KMS-11 (cell line): Measurements from ENCODE around the gene WFIKKN1.
A peak's percentile ranks its signal among the peaks of the same experiment; 100 is the strongest.

Source experiments
- H2AFZ ChIP-seq: fragments of 200-600 bp; sonication (generic); 2 replicates; pipeline ENCODE4 v1.6.1; 2016; ENCODE audit warnings: antibody characterized with exemption, mixed run types, low read depth
- H3K27ac ChIP-seq: fragments of 200-600 bp; sonication (generic); 2 replicates; pipeline ENCODE4 v1.6.1; 2016; ENCODE audit warnings: mild to moderate bottlenecking, mixed run types
- H3K27me3 ChIP-seq: fragments of 200-600 bp; sonication (generic); 2 replicates; pipeline ENCODE4 v1.6.1; 2017; ENCODE audit warnings: mild to moderate bottlenecking, low read depth, mixed run types, moderate library complexity; ENCODE audit not compliant: insufficient read depth
- H3K36me3 ChIP-seq: fragments of 200-600 bp; sonication (generic); 2 replicates; pipeline ENCODE4 v1.6.1; 2017; ENCODE audit warnings: mild to moderate bottlenecking, mixed run types; ENCODE audit not compliant: insufficient read depth
- H3K4me1 ChIP-seq: fragments of 200-600 bp; sonication (generic); 2 replicates; pipeline ENCODE4 v1.6.1; 2016; ENCODE audit warnings: mild to moderate bottlenecking, low read depth, mixed run types; ENCODE audit not compliant: poor library complexity, severe bottlenecking
- H3K4me2 ChIP-seq: fragments of 200-600 bp; sonication (generic); 2 replicates; pipeline ENCODE4 v1.7.0; 2016; ENCODE audit warnings: mild to moderate bottlenecking, mixed run types
- H3K4me3 ChIP-seq: fragments of 200-600 bp; sonication (generic); IDR thresholded peaks from 2 replicates; pipeline ENCODE4 v1.6.1; 2017; ENCODE audit warnings: low read depth, low read length, mixed read lengths; ENCODE audit not compliant: insufficient read depth
- H3K79me2 ChIP-seq: fragments of 200-600 bp; sonication (generic); 2 replicates; pipeline ENCODE4 v1.6.1; 2016; ENCODE audit warnings: low read depth, mixed run types; ENCODE audit not compliant: insufficient read depth
- H3K9ac ChIP-seq: fragments of 200-600 bp; sonication (generic); 2 replicates; pipeline ENCODE4 v1.6.1; 2016; ENCODE audit warnings: mild to moderate bottlenecking, mixed run types
- H4K20me1 ChIP-seq: fragments of 200-600 bp; sonication (generic); 2 replicates; pipeline ENCODE4 v1.6.1; 2016; ENCODE audit warnings: mild to moderate bottlenecking, mixed run types; ENCODE audit not compliant: insufficient read depth
- CTCF ChIP-seq: fragments of 200-600 bp; sonication (generic); conservative IDR thresholded peaks from 2 replicates; pipeline ENCODE4 v1.6.1; 2017; ENCODE audit warnings: low read depth, mild to moderate bottlenecking, antibody characterized with exemption, low read length, moderate library complexity, mixed read lengths

WFIKKN1 gene

GRCh38 chr16:641326-642188 is 10.8 kb downstream of the WFIKKN1 start, which contains the start of gene MCRIP2:
TSS of gene MCRIP2 (plus strand) at chr16:641828. CDS start at chr16:641992, 164 bp downstream.
- peak within 1 kb of the TSS; percentile 96 for H3K4me2 ChIP-seq
- H3K9ac ChIP-seq = peak within 1 kb of the TSS; percentile 85
- peaks cover 19% of the 10 kb centered on the region for H3K79me2 ChIP-seq
- H3K4me3 ChIP-seq = peak within 1 kb of the TSS; percentile 39
- H3K4me1 ChIP-seq = peaks cover 18% of the 10 kb centered on the region
- H2AFZ ChIP-seq = peak within 1 kb of the TSS; percentile 85
- no peaks in the 10 kb centered on the region for H4K20me1 ChIP-seq
- H3K27me3 ChIP-seq = no peaks in the 10 kb centered on the region
- H3K36me3 ChIP-seq = no peaks in the 10 kb centered on the region
- TF ChIP-seq CTCF = no peak
- peak within 1 kb of the TSS; percentile 77 for H3K27ac ChIP-seq

- TF ChIP-seq CTCF = no peak
- Histone ChIP-seq H4K20me1 (no peaks in the 10 kb centered on the region), H3K4me1 (peaks cover 16% of the 10 kb centered on the region), H2AFZ (peak overlapping the region; percentile 85), H3K4me2 (peak overlapping the region; percentile 96), H3K36me3 (no peaks in the 10 kb centered on the region), H3K27ac (peak overlapping the region; percentile 77), H3K27me3 (no peaks in the 10 kb centered on the region), H3K9ac (peak overlapping the region; percentile 85), H3K4me3 (peak overlapping the region; percentile 39), H3K79me2 (peaks cover 19% of the 10 kb centered on the region)
Measured at GRCh38 chr16:642189-643049, 11.6 kb downstream of the WFIKKN1 start.

GRCh38 chr16:643050-643368 is 12.2 kb downstream of the WFIKKN1 start:
- Histone ChIP-seq H3K4me1 (peaks cover 15% of the 10 kb centered on the region), H4K20me1 (no peaks in the 10 kb centered on the region), H2AFZ (no peak overlapping the region), H3K4me3 (no peak overlapping the region), H3K9ac (peak overlapping the region; percentile 85; the same call in 1 of the 2 replicates), H3K27me3 (no peaks in the 10 kb centered on the region), H3K36me3 (no peaks in the 10 kb centered on the region), H3K79me2 (peaks cover 19% of the 10 kb centered on the region), H3K27ac (no peak overlapping the region; the same call in 1 of the 2 replicates), H3K4me2 (peak overlapping the region; percentile 96)
- no peak for TF ChIP-seq CTCF

- Histone ChIP-seq H3K79me2 (peaks cover 25% of the 10 kb centered on the region), H3K27me3 (no peaks in the 10 kb centered on the region), H2AFZ (no peak overlapping the region), H3K4me2 (no peak overlapping the region), H3K9ac (no peak overlapping the region), H3K27ac (no peak overlapping the region), H3K4me1 (peaks cover 13% of the 10 kb centered on the region), H3K36me3 (no peaks in the 10 kb centered on the region), H4K20me1 (no peaks in the 10 kb centered on the region), H3K4me3 (no peak overlapping the region)
- no peak for TF ChIP-seq CTCF
Measured at GRCh38 chr16:644556-644955, 13.8 kb downstream of the WFIKKN1 start.
